GM08714 (cell line): ENCODE measurements around the gene SAPCD2.

Experiments used
- H3K4me3 ChIP-seq: fragments of 200-500 bp; sonication (Bioruptor generic); 2 replicates; pipeline ENCODE4 v1.5.1; 2014; ENCODE audit warnings: mild to moderate bottlenecking, low read length, inconsistent platforms
- ZNF274 ChIP-seq: IDR thresholded peaks from 2 replicates; pipeline ENCODE4 v1.6.1; 2012; ENCODE audit warnings: mild to moderate bottlenecking, low read depth, low read length

Gene SAPCD2

DNA sequence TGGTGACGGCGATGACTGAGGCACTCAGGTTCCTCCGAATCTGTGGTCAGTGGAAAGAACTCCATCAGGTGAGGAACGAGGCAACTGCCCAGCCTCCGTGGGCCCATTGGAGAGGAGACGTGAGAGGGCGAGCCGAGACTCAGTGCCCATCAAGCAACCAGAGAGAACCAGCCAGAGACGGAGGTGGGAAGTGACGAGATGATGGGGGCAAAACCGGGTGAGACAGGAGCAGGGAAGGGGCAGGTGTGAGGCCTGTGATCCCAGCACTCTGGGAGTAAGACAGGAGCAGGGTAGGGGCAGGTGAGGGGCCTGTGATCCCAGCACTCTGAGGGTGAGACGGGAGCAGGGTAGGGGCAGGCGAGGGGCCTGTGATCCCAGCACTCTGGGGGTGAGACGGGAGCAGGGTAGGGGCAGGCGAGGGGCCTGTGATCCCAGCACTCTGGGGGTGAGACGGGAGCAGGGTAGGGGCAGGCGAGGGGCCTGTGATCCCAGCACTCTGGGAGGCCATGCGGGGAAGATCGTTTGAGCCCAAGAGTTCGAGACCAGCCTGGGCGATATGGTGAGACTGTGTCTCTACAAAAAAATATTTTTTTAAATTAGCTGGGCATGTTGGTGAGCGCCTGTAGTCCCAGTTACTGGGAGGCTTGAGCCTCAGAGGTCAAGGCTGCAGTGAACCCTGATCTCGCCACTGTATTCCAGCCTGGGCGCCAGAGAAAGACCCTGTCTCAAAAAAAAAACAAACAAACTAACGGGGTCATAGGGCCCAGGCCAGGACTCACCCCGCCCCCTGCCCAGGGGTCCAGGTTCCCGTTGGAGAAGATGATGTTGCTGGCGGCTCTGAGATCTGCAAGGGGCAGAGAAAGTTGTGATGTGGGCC is 40.8 kb upstream of the SAPCD2 start:
- TF ChIP-seq ZNF274, result no peak
- no peak overlapping the region for H3K4me3 ChIP-seq

DNA sequence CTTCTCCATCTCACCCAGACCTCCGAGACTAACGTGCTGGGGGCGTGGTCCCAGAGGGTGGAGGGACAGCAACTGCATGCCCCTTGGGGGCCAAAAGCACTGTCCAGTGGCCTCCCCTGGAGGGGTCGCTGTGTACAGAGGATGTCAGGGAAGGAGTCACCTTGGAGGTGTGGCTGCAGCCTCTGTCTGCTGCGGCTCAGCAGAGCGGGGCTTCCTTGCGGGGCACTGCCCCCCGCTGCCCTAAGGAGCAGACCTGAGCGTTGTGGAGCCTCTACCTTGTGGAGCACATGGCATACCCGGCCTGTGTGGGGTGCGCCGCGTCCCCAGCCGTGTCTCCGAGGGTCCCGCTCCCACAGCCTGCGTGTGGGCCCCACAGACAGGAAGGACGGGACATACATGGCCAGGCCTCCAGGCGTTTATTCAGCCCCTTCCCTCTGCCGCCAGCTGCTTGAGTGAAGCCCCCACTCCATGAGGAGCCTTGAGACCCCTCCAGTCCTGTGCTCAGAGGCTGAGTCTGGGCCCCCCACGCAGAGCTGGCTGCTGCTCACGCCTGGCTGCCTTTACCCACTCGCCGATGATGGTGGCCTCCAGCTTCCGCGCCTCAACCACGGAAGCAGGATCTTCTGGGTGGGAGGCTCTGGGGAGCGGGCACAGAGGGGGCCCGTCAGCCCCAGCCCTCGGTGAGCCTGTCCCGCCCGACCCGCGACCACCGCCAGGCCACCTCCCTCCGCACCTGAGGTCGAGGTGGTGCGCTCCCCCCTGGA is 40.0 kb upstream of the SAPCD2 start:
- H3K4me3 ChIP-seq, result no peak overlapping the region
- TF ChIP-seq ZNF274, result no peak

DNA sequence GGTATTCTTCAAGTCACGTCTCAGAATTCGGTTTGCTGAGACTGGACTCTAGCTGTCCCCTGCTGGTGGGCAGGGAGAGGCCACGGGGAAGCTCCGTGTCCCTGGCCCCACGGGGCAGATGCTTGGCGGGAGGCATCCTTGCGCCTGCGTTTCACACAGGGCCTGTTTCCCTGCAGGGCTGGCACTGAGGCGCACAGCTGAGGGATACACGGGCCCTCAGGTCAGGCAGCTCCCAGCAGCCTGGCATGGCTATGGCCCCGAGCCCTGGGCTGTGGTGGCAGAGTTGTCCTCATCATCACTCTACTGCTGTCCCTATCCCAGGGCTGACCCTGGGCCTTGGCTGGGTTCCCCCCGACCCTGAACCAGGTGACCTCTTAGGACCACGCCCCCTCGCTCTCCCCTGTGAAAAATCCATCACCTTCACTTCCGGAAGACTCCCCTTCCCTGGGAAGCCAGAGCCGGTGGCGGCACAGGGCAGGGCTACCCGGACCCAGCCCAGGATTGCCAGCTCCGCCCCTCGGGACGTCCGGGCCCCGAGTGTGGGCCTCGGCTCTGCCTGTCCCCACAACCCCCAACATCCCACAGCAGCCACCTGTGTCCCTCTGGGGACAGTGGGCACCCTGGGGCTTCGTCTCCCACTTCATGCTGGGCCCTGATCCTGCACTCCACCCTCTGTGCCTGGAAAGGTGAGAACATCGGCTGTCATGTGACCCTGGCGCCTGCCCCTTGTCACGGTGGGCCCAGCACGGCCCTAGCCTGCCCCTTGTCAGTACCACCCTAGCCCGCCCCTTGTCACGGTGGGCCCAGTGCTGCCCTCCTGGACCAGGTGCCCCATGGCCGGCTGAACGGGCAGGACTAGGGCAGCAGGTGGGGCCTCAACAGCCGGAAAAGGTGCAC is 39.1 kb upstream of the SAPCD2 start:
- no peak for TF ChIP-seq ZNF274
- H3K4me3 ChIP-seq, result no peak overlapping the region

DNA sequence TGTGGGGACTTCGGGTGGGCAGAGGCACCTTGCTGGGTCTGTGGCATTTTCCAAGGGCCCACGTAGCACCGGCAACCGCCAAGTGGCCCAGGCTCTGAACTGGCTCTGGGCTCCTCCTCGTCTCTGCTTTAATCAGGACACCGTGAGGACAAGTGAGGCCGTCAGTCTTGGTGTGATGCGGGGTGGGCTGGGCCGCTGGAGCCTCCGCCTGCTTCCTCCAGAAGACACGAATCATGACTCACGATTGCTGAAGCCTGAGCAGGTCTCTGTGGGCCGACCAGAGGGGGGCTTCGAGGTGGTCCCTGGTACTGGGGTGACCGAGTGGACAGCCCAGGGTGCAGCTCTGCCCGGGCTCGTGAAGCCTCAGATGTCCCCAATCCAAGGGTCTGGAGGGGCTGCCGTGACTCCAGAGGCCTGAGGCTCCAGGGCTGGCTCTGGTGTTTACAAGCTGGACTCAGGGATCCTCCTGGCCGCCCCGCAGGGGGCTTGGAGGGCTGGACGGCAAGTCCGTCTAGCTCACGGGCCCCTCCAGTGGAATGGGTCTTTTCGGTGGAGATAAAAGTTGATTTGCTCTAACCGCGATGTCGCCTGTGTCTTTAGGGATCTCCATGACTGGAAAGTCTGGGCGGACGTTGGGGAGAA is 38.4 kb upstream of the SAPCD2 start:
- no peak for TF ChIP-seq ZNF274
- H3K4me3 ChIP-seq, result no peak overlapping the region

DNA sequence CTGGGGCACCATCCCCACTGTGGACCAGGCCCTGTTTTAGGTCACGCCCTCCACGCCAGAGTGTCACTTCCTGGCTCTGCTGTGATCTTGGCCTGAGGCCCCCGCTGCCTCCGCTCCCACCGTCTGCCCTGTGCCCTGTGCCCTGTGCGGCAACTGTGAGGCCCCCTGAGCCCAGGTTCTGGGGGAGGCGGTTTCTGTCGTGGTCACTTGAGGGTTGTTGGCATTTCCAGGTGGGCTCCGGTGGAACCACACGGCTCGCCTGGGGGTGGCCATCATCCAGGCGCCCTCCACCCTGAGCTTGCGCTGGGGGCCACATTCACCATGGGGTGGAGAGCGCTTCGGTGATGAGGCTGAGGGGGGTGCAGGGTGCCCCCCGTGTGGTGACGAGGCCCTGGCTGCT is 37.6 kb upstream of the SAPCD2 start:
- TF ChIP-seq ZNF274, result no peak
- no peak overlapping the region for H3K4me3 ChIP-seq

DNA sequence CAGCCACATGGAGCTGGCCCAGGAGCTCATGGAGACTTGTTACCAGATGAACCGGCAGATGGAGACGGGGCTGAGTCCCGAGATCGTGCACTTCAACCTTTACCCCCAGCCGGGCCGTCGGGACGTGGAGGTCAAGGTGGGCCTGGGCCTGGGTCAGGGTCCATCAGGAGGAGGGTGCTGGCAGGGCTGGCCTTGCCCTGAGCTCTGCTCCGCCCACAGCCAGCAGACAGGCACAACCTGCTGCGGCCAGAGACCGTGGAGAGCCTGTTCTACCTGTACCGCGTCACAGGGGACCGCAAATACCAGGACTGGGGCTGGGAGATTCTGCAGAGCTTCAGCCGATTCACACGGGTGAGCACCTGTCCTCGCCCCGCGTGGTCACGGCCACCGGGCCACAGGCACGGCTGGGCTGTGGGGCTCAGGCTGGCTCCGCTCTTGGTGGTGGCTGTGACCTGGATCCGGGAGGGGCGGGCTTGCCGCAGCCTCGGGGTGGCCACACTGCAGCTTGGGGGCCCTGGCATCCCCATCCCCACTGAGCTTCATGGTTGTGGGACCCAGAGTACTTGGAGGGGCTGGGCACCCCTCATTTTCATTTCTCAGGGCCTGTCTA is 37.1 kb upstream of the SAPCD2 start:
- no peak overlapping the region for H3K4me3 ChIP-seq
- no peak for TF ChIP-seq ZNF274

DNA sequence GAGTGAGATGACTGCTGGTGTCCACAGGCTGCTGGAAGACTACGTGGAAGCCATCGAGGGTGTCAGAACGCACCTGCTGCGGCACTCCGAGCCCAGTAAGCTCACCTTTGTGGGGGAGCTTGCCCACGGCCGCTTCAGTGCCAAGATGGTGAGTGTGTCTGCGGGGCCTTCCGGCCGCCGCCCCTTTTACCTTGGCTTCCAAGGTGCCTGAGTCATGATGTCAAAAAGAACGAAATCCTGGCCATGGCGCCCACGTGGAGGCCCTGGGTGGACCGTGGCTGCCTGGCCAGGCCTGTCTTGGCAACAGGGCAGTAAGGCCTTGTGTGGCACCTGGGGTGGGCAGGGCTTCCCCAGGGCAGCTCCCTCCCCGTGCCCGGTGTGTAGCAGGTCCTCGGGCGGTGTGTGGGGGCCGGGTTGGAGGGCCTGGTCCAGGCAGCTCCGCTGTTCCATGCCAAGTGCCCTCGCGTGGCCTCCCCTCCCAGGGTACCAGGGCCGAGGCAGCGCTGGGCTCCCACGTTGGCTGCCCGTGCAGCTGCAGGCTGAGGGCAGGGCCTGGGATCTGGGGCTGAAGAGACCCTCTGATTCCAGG is 36.4 kb upstream of the SAPCD2 start:
- H3K4me3 ChIP-seq, result no peak overlapping the region

DNA sequence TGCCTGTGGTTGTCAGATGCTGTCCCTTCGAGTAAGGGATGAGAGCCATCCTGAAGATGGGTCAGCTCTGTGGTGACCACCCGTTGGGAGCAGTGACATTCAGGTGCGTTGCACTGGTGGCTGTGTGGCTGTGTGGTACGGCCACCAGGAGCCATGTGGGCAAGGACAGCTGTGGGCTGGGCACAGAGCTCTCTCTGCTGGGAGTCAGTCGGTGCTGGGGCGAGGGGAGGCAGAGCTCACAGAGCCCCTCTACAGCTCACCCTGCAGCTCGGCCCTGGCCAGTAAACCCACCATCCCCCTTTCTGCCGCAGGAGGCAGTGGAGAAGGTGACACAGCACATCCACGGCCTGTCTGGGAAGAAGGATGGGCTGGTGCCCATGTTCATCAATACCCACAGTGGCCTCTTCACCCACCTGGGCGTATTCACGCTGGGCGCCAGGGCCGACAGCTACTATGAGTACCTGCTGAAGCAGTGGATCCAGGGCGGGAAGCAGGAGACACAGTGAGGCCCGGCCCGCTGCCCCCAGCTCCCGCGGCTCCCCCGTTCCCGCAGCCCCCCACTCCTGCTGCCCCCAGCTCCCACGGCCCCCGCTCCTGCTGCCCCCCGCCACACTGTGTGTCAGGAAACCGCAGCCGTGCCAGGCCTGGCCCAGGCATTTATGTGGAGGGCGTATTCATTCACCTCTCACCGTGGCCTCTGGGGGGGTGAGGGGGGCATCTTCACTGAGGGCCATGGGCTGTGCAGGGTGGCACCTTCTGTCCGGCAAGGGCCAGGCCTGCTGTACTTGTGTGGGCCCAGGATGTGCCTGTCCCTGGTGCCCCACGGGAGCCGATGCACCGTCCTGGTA is 35.7 kb upstream of the SAPCD2 start:
- H3K4me3 ChIP-seq, result no peak overlapping the region
- TF ChIP-seq ZNF274, result no peak

More for the DNA sequence above, 36.4 kb upstream of the SAPCD2 start:
- no peak for TF ChIP-seq ZNF274

DNA sequence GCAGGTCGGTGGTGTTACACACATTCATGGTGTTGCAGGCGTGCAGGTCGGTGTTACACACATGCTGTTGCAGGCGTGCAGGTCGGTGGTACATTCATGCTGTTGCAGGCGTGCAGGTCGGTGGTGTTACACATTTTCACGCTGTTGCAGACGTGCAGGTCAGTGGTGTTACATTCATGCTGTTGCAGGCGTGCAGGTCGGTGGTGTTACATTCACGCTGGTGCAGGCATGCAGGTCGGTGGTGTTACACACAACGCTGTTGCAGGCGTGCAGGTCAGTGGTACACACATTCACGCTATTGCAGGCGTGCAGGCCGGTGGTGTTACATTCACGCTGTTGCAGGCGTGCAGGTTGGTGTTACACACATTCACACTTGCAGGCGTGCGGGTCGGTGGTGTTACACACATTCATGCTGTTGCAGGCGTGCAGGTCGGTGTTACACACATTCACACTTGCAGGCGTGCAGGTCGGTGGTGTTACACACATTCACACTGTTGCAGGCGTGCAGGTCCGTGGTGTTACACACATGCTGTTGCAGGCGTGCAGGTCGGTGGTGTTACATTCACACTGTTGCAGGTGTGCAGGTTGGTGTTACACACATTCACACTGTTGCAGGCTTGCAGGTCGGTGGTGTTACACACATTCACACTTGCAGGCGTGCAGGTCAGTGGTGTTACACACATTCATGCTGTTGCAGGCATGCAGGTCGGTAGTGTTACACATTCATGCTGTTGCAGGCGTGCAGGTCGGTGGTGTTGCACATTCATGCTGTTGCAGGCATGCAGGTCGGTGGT is 33.0 kb upstream of the SAPCD2 start:
- TF ChIP-seq ZNF274, result no peak

DNA sequence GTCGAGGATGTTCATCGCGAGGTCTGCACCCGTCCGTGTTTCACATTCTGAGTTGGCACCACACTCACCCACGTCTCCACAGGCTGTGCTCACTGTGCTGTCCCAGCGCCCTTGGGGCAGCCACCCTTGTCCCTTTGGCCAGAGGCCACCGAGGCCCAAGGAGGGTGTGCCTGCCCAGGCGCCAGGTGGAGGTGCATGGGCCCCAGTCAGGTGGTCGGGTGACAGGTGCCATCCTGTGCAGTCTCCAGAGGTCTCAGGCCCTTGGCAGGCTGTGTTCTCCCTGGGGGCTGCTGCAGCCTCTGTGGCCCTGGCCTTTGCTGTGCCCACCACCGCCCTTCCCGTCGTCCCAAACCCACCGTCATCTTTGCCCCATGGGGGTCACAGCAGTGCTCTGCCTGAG is 28.9 kb upstream of the SAPCD2 start:
- no peak overlapping the region for H3K4me3 ChIP-seq
- no peak for TF ChIP-seq ZNF274

More for the DNA sequence above, 33.0 kb upstream of the SAPCD2 start:
- H3K4me3 ChIP-seq, result no peak overlapping the region

DNA sequence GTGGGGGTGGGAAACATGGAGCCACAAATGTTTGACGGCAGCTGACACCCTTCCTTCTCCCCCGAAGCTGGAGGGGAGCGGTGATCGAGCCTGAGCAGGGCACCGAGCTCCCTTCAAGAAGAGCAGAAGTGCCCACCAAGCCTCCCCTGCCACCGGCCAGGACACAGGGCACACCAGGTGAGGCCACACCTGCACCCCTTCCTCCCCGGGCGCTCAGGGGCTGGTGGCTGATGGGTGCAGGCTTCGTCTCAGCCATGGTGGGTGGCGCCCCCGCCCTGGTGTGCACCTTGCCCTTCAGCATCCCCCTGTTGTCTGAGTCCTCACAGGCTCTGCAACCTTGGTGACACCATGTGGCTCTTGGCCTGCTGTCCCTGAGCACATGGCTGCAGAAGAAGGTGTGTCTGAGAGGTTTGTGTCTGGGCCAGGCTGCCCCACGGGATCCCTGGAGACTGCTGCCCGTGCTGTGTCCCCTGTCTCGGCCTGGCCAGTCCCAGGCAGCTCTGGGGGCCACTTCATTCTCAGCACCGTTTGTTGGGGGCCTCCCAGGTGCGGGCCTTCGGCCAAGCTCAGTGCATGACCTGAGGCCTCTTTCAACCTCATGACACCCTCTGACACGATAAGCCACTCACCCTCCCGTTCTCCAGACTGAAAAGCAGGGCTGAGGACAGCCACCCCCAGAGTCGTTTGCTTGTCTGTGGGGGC is 27.6 kb upstream of the SAPCD2 start:
- H3K4me3 ChIP-seq, result no peak overlapping the region
- no peak for TF ChIP-seq ZNF274
